ENCODE results near the gene SMIM20. TPM values are rescaled to one million over a fixed set of nuclear protein-coding genes. Genes with fewer than 3 reads are reported as not detected.

Gene SMIM20
- total RNA-seq, 4 donors from 2014 or later, result 36.4 to 59.4 (median 48.3) TPM

DNA sequence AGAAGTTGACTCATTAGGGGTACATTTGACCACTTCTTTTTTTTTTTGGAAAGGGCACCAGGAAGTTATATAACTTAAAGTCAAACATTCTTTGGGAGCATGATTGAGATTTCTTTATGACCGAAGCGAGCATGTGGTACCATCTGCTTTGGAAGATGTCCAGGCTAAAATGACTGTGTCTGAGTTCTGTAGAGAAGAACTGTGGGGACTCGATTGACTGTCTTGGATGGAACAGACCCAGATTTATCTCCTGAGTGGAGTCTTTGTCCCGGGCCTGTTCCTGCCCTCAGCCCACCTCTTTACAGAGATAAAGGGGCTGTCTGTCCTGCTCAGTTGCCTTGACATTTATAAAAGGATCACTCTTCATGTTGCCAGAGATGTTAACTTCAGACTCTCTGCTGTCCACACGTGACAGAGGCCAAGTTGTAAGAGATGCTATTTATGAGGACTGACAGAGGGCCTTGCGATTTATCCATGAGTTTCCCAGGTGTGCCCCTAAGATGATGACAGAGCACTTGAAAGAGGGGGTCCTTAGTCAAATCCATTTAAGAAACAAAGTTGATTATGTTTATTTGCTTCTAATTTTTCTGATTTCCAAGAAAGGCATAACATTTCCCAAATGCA lies 16.8 kb downstream of the SMIM20 start:
- ATAC-seq (no peak), DNase-seq (no peak)
- TF ChIP-seq, protein P1, sequence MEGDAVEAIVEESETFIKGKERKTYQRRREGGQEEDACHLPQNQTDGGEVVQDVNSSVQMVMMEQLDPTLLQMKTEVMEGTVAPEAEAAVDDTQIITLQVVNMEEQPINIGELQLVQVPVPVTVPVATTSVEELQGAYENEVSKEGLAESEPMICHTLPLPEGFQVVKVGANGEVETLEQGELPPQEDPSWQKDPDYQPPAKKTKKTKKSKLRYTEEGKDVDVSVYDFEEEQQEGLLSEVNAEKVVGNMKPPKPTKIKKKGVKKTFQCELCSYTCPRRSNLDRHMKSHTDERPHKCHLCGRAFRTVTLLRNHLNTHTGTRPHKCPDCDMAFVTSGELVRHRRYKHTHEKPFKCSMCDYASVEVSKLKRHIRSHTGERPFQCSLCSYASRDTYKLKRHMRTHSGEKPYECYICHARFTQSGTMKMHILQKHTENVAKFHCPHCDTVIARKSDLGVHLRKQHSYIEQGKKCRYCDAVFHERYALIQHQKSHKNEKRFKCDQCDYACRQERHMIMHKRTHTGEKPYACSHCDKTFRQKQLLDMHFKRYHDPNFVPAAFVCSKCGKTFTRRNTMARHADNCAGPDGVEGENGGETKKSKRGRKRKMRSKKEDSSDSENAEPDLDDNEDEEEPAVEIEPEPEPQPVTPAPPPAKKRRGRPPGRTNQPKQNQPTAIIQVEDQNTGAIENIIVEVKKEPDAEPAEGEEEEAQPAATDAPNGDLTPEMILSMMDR (IDR thresholded peaks at IDR 0.05 in 4 of 5, conservative IDR thresholded peaks at IDR 0.05 in 1 of 5), result no peak
- TF ChIP-seq POLR2A (IDR thresholded peaks at IDR 0.05), result no peak
- H3K27me3 ChIP-seq, result no peaks in the 10 kb centered on the region
- H3K9me3 ChIP-seq, result no peaks in the 10 kb centered on the region
- peak overlapping the region in 1 of 4 donors; percentile 27 for H3K27ac ChIP-seq
- peaks cover 16 to 30% of the 10 kb centered on the region in 2 donors for H3K4me1 ChIP-seq
- in situ Hi-C loops (cut with MboI; ENCODE audit: low sequenced_read_pairs in 4 of 4), result loop anchor here in 1 of 4 donors (25.0 kb wide), 1 partner anchor 106 kb away; no protein-coding TSS in a partner anchor
- no peaks in the 10 kb centered on the region for H3K36me3 ChIP-seq
- intact Hi-C loops (cut with DNase I; ENCODE audit: low total_unique reads), result no loop called here
- no peak overlapping the region for H3K4me3 ChIP-seq

DNA sequence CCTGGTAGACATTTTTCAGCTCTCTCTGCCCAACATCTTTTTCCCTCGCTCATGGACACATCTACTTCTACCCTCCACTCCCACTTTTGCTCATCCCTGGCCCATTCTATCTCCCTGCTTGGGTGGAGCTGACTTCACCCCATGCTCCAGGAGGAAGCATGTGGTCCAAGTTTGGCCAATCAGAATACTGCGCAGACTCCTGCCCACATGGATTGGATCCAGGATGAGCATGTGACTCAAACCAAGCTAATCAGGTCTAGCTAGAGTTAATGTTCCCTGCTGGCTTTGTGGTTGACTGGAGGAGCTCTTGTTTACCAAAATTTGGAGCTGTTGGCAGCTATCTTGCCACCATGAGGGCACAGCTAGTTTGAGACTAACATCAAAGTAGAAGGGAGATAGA lies 22.7 kb downstream of the SMIM20 start:
- Histone ChIP-seq H3K27me3 (no peaks in the 10 kb centered on the region), H3K4me3 (no peak overlapping the region), H3K27ac (no peak overlapping the region), H3K36me3 (no peaks in the 10 kb centered on the region), H3K9me3 (no peaks in the 10 kb centered on the region), H3K4me1 (peaks cover 5 to 7% of the 10 kb centered on the region in 2 donors)
- TF ChIP-seq, protein P1 (IDR thresholded peaks at IDR 0.05 in 4 of 5, conservative IDR thresholded peaks at IDR 0.05 in 1 of 5), result no peak
- TF ChIP-seq POLR2A (IDR thresholded peaks at IDR 0.05), result no peak
- ATAC-seq (no peak), DNase-seq (no peak)
- intact Hi-C loops (cut with DNase I; ENCODE audit: low total_unique reads) (no loop called here), in situ Hi-C loops (cut with MboI; ENCODE audit: low sequenced_read_pairs in 4 of 4) (loop anchor here in 1 of 4 donors (25.0 kb wide), 1 partner anchor 101 kb away; no protein-coding TSS in a partner anchor)

DNA sequence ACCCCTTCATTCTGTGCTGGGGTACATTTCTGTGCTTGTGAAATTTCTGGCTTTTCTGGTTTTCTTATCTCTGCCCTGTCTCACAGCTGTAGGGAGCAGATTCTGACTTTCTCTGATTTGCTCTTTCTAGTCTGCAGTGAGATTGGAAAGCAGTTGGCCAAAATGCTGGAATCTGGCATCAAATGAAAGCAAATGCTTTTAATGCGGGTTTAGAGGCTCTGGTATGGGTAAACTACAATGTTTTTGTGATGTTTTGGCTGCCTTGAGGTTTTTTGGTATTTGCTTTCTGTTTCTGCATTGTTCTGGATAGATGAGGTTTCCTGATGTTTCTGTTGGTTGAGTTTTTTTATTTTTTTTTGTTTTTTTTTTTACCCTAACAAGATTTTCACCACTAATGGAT lies 23.8 kb downstream of the SMIM20 start:
- no peaks in the 10 kb centered on the region for H3K27me3 ChIP-seq
- no peaks in the 10 kb centered on the region for H3K36me3 ChIP-seq
- ATAC-seq (no peak), DNase-seq (no peak)
- no peaks in the 10 kb centered on the region for H3K9me3 ChIP-seq
- TF ChIP-seq POLR2A (IDR thresholded peaks at IDR 0.05), result no peak
- TF ChIP-seq, protein P1 (IDR thresholded peaks at IDR 0.05 in 4 of 5, conservative IDR thresholded peaks at IDR 0.05 in 1 of 5), result no peak
- intact Hi-C loops (cut with DNase I; ENCODE audit: low total_unique reads) (no loop called here), in situ Hi-C loops (cut with MboI; ENCODE audit: low sequenced_read_pairs in 4 of 4) (loop anchor here in 1 of 4 donors (25.0 kb wide), 1 partner anchor 100 kb away; no protein-coding TSS in a partner anchor)
- H3K4me1 ChIP-seq, result peaks cover 5 to 7% of the 10 kb centered on the region in 2 donors
- H3K27ac ChIP-seq, result no peak overlapping the region
- no peak overlapping the region for H3K4me3 ChIP-seq

DNA sequence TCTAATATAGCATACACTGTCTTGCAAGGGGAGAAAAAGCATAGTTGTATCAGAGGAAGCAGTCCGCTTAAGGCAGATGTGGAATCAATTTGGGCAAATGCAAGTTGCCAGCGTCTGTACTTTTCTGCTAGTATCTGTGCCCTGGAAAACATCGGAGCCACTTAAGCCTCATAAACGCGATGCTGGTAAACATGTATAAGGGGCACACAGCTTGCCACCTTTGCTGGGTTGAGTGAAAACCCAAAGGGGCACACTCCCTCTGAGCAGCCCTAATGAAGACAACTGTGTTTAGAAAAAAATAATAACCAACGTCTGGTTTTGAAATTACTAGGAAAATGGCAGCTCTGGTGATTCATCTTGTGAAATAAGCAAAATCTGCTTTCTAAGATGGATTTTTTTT lies 24.3 kb downstream of the SMIM20 start:
- Histone ChIP-seq H3K27me3 (no peaks in the 10 kb centered on the region), H3K4me3 (no peak overlapping the region), H3K36me3 (no peaks in the 10 kb centered on the region), H3K27ac (peak overlapping the region in 1 of 4 donors; percentile 24), H3K9me3 (no peaks in the 10 kb centered on the region), H3K4me1 (peaks cover 5 to 7% of the 10 kb centered on the region in 2 donors)
- TF ChIP-seq POLR2A (IDR thresholded peaks at IDR 0.05), result no peak
- TF ChIP-seq, protein P1 (IDR thresholded peaks at IDR 0.05 in 4 of 5, conservative IDR thresholded peaks at IDR 0.05 in 1 of 5), result no peak
- in situ Hi-C loops (cut with MboI; ENCODE audit: low sequenced_read_pairs in 4 of 4) (loop anchor here in 1 of 4 donors (25.0 kb wide), 1 partner anchor 99 kb away; no protein-coding TSS in a partner anchor), intact Hi-C loops (cut with DNase I; ENCODE audit: low total_unique reads) (no loop called here)
- no peak for DNase-seq
- ATAC-seq, result no peak

Measured in gastrocnemius medialis (tissue), 4 donors.